H9 (cell line): ENCODE results near the gene CDC42. TPM values are rescaled to one million over a fixed set of nuclear protein-coding genes. Genes with fewer than 3 reads are reported as not detected.

Source experiments
- DNase-seq: peaks from one replicate; pipeline ENCODE4 v3.0.0-alpha.2; 2017
- H2AFZ ChIP-seq: one replicate; pipeline ENCODE4 v1.6.1; 2013; ENCODE audit warnings: mild to moderate bottlenecking, low read length, control low read depth, moderate library complexity
- H2AK5ac ChIP-seq: 2 replicates; pipeline ENCODE4 v1.6.1; 2013; ENCODE audit warnings: low read length, control low read depth, mixed read lengths; ENCODE audit not compliant: insufficient read length
- H2BK120ac ChIP-seq: one replicate; pipeline ENCODE4 v1.6.1; 2013; ENCODE audit warnings: low read depth, mild to moderate bottlenecking, low read length, control low read depth, inconsistent platforms; ENCODE audit not compliant: poor library complexity, severe bottlenecking
- H2BK12ac ChIP-seq: 2 replicates; pipeline ENCODE4 v1.6.1; 2013; ENCODE audit warnings: low read length, control low read depth, mixed read lengths, low read depth; ENCODE audit not compliant: insufficient read length
- H2BK15ac ChIP-seq: 2 replicates; pipeline ENCODE4 v1.6.1; 2013; ENCODE audit warnings: low read depth, low read length, control low read depth
- H2BK20ac ChIP-seq: one replicate; pipeline ENCODE4 v1.6.1; 2013; ENCODE audit warnings: low read depth, mild to moderate bottlenecking, low read length, control low read depth, inconsistent platforms; ENCODE audit not compliant: poor library complexity, severe bottlenecking
- H2BK5ac ChIP-seq: 2 replicates; pipeline ENCODE4 v1.6.1; 2013; ENCODE audit warnings: low read length, control low read depth, mixed read lengths; ENCODE audit not compliant: insufficient read length
- H3K14ac ChIP-seq: 2 replicates; pipeline ENCODE4 v1.6.1; 2013; ENCODE audit warnings: low read length, control low read depth; ENCODE audit not compliant: insufficient read depth
- H3K18ac ChIP-seq: 2 replicates; pipeline ENCODE4 v1.6.1; 2013; ENCODE audit warnings: low read depth, mild to moderate bottlenecking, mixed read lengths, low read length, control low read depth; ENCODE audit not compliant: insufficient read length
- H3K23ac ChIP-seq: 2 replicates; pipeline ENCODE4 v1.6.1; 2013; ENCODE audit warnings: low read length, control low read depth, mixed read lengths, low read depth; ENCODE audit not compliant: insufficient read length
- H3K23me2 ChIP-seq: 2 replicates; pipeline ENCODE4 v1.6.1; 2013; ENCODE audit warnings: low read depth, mild to moderate bottlenecking, mixed read lengths, low read length, control low read depth; ENCODE audit not compliant: insufficient read length, poor library complexity, severe bottlenecking
- H3K27ac ChIP-seq: 2 replicates; pipeline ENCODE4 v1.5.1; 2013; ENCODE audit warnings: low read length, control low read depth, mixed read lengths, low read depth; ENCODE audit not compliant: insufficient read length
- H3K27me3 ChIP-seq: 2 replicates; pipeline ENCODE4 v1.6.1; 2013; ENCODE audit warnings: low read length, control low read depth, inconsistent platforms; ENCODE audit not compliant: insufficient read depth
- H3K4ac ChIP-seq: 2 replicates; pipeline ENCODE4 v1.6.1; 2013; ENCODE audit warnings: low read depth, mild to moderate bottlenecking, control low read depth, inconsistent platforms, low read length, moderate library complexity
- H3K4me1 ChIP-seq: 2 replicates; pipeline ENCODE4 v1.6.1; 2013; ENCODE audit warnings: low read length, control low read depth, inconsistent platforms; ENCODE audit not compliant: insufficient read depth
- H3K4me2 ChIP-seq: 2 replicates; pipeline ENCODE4 v1.6.1; 2013; ENCODE audit warnings: low read length, control low read depth, mixed read lengths; ENCODE audit not compliant: insufficient read length, insufficient read depth
- H3K56ac ChIP-seq: 2 replicates; pipeline ENCODE4 v1.6.1; 2013; ENCODE audit warnings: low read depth, mild to moderate bottlenecking, mixed read lengths, low read length, control low read depth; ENCODE audit not compliant: insufficient read length
- H3K79me1 ChIP-seq: 2 replicates; pipeline ENCODE4 v1.6.1; 2013; ENCODE audit warnings: low read depth, mild to moderate bottlenecking, moderate library complexity, low read length, control low read depth, inconsistent platforms; ENCODE audit not compliant: insufficient read depth, poor library complexity, severe bottlenecking
- H3K79me2 ChIP-seq: 2 replicates; pipeline ENCODE4 v1.6.1; 2013; ENCODE audit warnings: low read length, control low read depth, inconsistent platforms; ENCODE audit not compliant: insufficient read depth
- H3K9ac ChIP-seq: 2 replicates; pipeline ENCODE4 v1.6.1; 2013; ENCODE audit warnings: low read length, control low read depth, mixed read lengths; ENCODE audit not compliant: insufficient read length; ENCODE audit errors: extremely low read depth
- H3K9me3 ChIP-seq: one replicate; pipeline ENCODE4 v1.6.1; 2013; ENCODE audit warnings: low read depth, low read length, inconsistent platforms; ENCODE audit not compliant: control insufficient read depth
- H3T11ph ChIP-seq: one replicate; pipeline ENCODE4 v1.6.1; 2013; ENCODE audit warnings: mild to moderate bottlenecking, low read length, control low read depth, inconsistent platforms
- H4K20me1 ChIP-seq: one replicate; pipeline ENCODE4 v1.6.1; 2013; ENCODE audit not compliant: control insufficient read depth, insufficient read length, insufficient read depth
- H4K5ac ChIP-seq: 2 replicates; pipeline ENCODE4 v1.6.1; 2013; ENCODE audit warnings: low read depth, mild to moderate bottlenecking, mixed read lengths, low read length, control low read depth; ENCODE audit not compliant: insufficient read length
- H4K8ac ChIP-seq: replicated peaks from 2 replicates; pipeline ENCODE4 v1.6.1; 2013; ENCODE audit warnings: low read length, control low read depth, mixed read lengths, low read depth; ENCODE audit not compliant: insufficient read length
- H4K91ac ChIP-seq: 2 replicates; pipeline ENCODE4 v1.6.1; 2013; ENCODE audit warnings: low read depth, mild to moderate bottlenecking, moderate library complexity, mixed read lengths, low read length, control low read depth; ENCODE audit not compliant: insufficient read length
- H3K27ac Mint-ChIP-seq, 3 experiments: 2 replicates in 2 of 3; 3 replicates in 1 of 3; pipeline ENCODE4 v1.8.0; 2020 to 2021; ENCODE audit warnings: mixed read lengths in 3 of 3, mild to moderate bottlenecking in 1 of 3, moderate library complexity in 1 of 3
- H3K27me3 Mint-ChIP-seq: 2 replicates; pipeline ENCODE4 v1.8.0; 2021; ENCODE audit warnings: low read depth, mild to moderate bottlenecking, moderate library complexity, mixed read lengths
- H3K36me3 Mint-ChIP-seq, 3 experiments: 2 replicates in 2 of 3; 3 replicates in 1 of 3; pipeline ENCODE4 v1.8.0; 2020 to 2021; ENCODE audit warnings: low read depth in 3 of 3, mixed read lengths in 3 of 3; ENCODE audit not compliant: insufficient read depth in 1 of 3
- H3K4me1 Mint-ChIP-seq, 2 experiments: 2 replicates each; pipeline ENCODE4 v1.8.0; 2020; ENCODE audit warnings: mixed read lengths in 2 of 2
- H3K4me3 Mint-ChIP-seq, 2 experiments: 2 replicates in 1 of 2; 3 replicates in 1 of 2; pipeline ENCODE4 v1.8.0; 2020 to 2021; ENCODE audit warnings: mild to moderate bottlenecking in 2 of 2, mixed read lengths in 2 of 2, moderate library complexity in 1 of 2
- H3K9me3 Mint-ChIP-seq, 2 experiments: 2 replicates in 1 of 2; 3 replicates in 1 of 2; pipeline ENCODE4 v1.8.0; 2020; ENCODE audit warnings: mild to moderate bottlenecking in 2 of 2, mixed read lengths in 2 of 2, moderate library complexity in 1 of 2
- WGBS: extraction: QIAGEN DNeasy Blood & Tissue Kit; methylation state at CpG from one replicate; pipeline ENCODE4 v1.1.7; 2013; ENCODE audit warnings: missing lambda C conversion rate, low lambda C conversion rate, mixed read lengths; ENCODE audit not compliant: insufficient read length; ENCODE audit errors: extremely low coverage; 5-methylcytosine and 5-hydroxymethylcytosine counted together
- total RNA-seq: library from RNA; stranded (reverse); gene quantifications from 2 replicates; pipeline ENCODE4 v1.2.1, GENCODE V29; 2021
- TF ChIP-seq, protein P1 (sequence below): fragments of 200-600 bp; sonication (generic); conservative IDR thresholded peaks from 3 replicates; pipeline ENCODE4 v1.8.0; 2021; ENCODE audit warnings: antibody characterized with exemption, mild to moderate bottlenecking

Gene CDC42
- total RNA-seq, 1 experiment from 2014 or later: 197 TPM

GRCh38 chr1:22117851-22118250 is 65.3 kb downstream of the CDC42 start:
- H4K20me1 ChIP-seq: no peaks in the 10 kb centered on the region

More at GRCh38 chr1:22117851-22118250, 65.3 kb downstream of the CDC42 start:
- Histone ChIP-seq H4K91ac (no peak overlapping the region), H2BK15ac (no peak overlapping the region), H4K5ac (no peak overlapping the region), H3K79me2 (no peaks in the 10 kb centered on the region), H4K8ac (no peak overlapping the region), H3T11ph (no peak overlapping the region), H3K18ac (no peak overlapping the region), H3K27ac (no peak overlapping the region), H3K4me1 (peaks cover 11% of the 10 kb centered on the region; the same call in 1 of the 2 replicates), H2BK5ac (no peak overlapping the region), H3K9ac (no peak overlapping the region), H3K14ac (no peak overlapping the region), H3K23me2 (no peaks in the 10 kb centered on the region), H3K4me2 (no peak overlapping the region), H3K56ac (no peak overlapping the region), H3K79me1 (no peaks in the 10 kb centered on the region), H2BK12ac (no peak overlapping the region), H3K9me3 (no peaks in the 10 kb centered on the region), H3K27me3 (no peaks in the 10 kb centered on the region), H2BK20ac (no peak overlapping the region), H3K4ac (no peak overlapping the region), H3K23ac (no peak overlapping the region), H2BK120ac (no peak overlapping the region), H2AK5ac (no peak overlapping the region), H2AFZ (no peak overlapping the region)
- H3K36me3 Mint-ChIP-seq: peaks cover 1 to 11% (median 4%) of the 10 kb centered on the region in 3 experiments; a peak in 4 of 7 replicates
- H3K9me3 Mint-ChIP-seq: no peaks in the 10 kb centered on the region
- peaks cover 45 to 57% of the 10 kb centered on the region in 2 experiments for H3K4me1 Mint-ChIP-seq
- peak; percentile 13 for DNase-seq
- no peak overlapping the region; a peak in 1 of 7 replicates for H3K27ac Mint-ChIP-seq
- TF ChIP-seq, protein P1, sequence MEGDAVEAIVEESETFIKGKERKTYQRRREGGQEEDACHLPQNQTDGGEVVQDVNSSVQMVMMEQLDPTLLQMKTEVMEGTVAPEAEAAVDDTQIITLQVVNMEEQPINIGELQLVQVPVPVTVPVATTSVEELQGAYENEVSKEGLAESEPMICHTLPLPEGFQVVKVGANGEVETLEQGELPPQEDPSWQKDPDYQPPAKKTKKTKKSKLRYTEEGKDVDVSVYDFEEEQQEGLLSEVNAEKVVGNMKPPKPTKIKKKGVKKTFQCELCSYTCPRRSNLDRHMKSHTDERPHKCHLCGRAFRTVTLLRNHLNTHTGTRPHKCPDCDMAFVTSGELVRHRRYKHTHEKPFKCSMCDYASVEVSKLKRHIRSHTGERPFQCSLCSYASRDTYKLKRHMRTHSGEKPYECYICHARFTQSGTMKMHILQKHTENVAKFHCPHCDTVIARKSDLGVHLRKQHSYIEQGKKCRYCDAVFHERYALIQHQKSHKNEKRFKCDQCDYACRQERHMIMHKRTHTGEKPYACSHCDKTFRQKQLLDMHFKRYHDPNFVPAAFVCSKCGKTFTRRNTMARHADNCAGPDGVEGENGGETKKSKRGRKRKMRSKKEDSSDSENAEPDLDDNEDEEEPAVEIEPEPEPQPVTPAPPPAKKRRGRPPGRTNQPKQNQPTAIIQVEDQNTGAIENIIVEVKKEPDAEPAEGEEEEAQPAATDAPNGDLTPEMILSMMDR: no peak
- H3K4me3 Mint-ChIP-seq: no peak overlapping the region
- no peaks in the 10 kb centered on the region for H3K27me3 Mint-ChIP-seq
- WGBS: no CpG with 5 or more reads among the region's 5 CpGs
